HL-60 (cell line): Measurements from ENCODE around the gene MOAP1.
"Not testable (repeated sequence)": the region's sequence is repeated elsewhere in the genome, so short reads cannot be mapped to it uniquely, and the experiment has no call there.

ENCODE experiments used
- CTCF ChIP-seq: IDR thresholded peaks from one replicate; pipeline ENCODE4 v1.5.1; 2011; ENCODE audit warnings: low read length, control low read depth, inconsistent platforms; ENCODE audit not compliant: insufficient read depth
- GABPA ChIP-seq: IDR thresholded peaks from 2 replicates; pipeline ENCODE4 v1.6.1; 2012; ENCODE audit warnings: low read depth
- POLR2AphosphoS5 ChIP-seq: IDR thresholded peaks from 2 replicates; pipeline ENCODE4 v1.6.1; 2012; ENCODE audit warnings: low read depth
- REST ChIP-seq: IDR thresholded peaks from 2 replicates; pipeline ENCODE4 v1.6.1; 2012; ENCODE audit warnings: low read depth; ENCODE audit not compliant: insufficient replicate concordance
- SPI1 ChIP-seq: IDR thresholded peaks from 2 replicates; pipeline ENCODE4 v1.6.1; 2012; ENCODE audit warnings: low read depth, mild to moderate bottlenecking, borderline replicate concordance

GRCh38 chr14:93168610-93169009 is 16.1 kb downstream of the MOAP1 start:
- not testable (repeated sequence) for TF ChIP-seq CTCF, POLR2AphosphoS5, REST, SPI1, GABPA
